Measurements from ENCODE around the gene ZNF787.

DNA sequence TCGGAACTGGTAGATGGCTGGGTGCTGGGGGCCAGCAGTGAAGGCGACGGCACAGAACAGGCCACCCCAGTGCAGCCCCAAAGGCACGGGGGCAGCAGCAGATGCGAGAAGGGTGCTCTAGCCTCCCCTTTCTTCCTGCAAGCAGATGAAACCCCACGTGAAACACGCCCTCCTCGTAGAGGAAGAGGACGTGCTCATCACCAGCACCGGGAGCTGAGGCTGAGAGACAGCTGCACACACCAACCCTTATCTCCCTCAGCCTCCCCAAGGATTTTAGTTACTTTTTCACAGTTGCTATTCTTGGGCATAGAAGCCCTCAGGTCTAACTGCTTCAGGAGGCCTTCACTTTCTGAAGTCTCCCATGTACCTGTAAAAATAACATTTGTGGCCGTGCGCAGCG, 11.9 kb downstream of the ZNF787 start:
- TF ChIP-seq CTCF (IDR thresholded peaks at IDR 0.05) (no peak), POLR2AphosphoS5 (IDR thresholded peaks at IDR 0.05) (no peak), POLR2A (IDR thresholded peaks at IDR 0.05) (no peak)
